GM21526 (cell line): Measurements from ENCODE around the gene BATF.

Experiments
- ATAC-seq: cut with Tn5 transposase; IDR thresholded peaks from one replicate; pipeline ENCODE4 v1.9.1; 2021; ENCODE audit warnings: moderate library complexity; ENCODE audit not compliant: unreplicated experiment, low FRiP score

BATF gene

GRCh38 chr14:75499084-75499875 is 23.0 kb upstream of the BATF start:
- peak; percentile 48 for ATAC-seq

DNA sequence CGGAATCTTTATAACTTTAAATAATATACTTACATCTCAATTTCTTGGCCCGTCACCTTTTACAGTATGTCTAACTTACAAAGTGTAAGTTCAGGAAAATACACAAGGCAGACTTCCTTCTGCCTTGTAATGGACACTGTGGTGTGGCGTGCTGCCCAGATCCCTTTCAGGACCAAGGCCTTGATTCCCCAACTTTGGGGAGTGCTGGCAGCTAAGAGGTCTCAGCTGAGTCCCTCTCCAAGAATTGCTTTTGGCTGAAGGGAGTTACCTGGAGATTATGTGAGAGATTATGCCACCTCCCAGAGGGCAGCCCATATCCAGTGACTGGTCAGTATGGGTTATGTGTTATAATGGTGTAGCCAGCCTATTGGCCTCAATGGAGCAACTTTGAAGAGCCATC is 21.2 kb upstream of the BATF start:
- no peak for ATAC-seq

GRCh38 chr14:75504411-75504810 is 17.9 kb upstream of the BATF start:
- no peak for ATAC-seq

DNA sequence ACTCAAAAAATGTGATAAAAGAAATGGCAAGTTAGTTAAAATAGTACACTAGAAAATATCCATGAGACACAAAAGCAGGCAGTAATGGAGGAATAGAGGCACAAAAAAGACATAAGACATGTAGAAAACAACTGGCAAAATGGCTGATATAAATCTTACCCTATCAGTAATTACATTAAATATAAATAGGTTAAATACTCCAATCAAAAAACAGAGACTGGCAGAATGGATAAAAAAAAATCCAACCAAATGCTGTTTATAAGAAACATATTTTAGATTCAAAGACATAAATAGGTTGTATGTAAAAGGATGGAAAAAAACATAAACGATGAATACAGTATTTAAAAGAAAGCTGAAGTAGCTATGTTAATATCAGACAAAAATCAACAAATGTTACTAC is 15.3 kb upstream of the BATF start:
- ATAC-seq, result no peak

GRCh38 chr14:75510547-75510946 is 11.7 kb upstream of the BATF start:
- ATAC-seq, result no peak

DNA sequence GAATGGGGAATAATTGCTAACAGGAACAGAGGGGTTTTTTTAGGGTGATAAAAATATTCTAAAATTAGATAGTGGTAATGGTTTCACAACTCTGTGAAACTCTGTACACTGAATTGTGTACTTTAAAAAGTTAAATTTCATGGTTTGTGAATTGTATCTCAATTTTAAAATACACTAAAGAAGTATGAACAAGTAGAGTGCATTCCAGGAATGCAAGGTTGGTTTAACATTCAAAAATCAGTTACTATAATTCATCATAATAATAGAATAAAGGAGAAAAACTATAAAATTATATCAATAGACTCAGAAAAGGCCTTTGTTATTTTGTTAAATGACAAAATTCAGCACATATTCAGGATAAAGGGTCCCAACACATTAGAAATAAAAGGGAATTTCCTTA is 11.1 kb upstream of the BATF start:
- ATAC-seq, result no peak

GRCh38 chr14:75513911-75514672 is 8.2 kb upstream of the BATF start:
- no peak for ATAC-seq

GRCh38 chr14:75514673-75515628 is 7.3 kb upstream of the BATF start:
- ATAC-seq, result peak; percentile 40

DNA sequence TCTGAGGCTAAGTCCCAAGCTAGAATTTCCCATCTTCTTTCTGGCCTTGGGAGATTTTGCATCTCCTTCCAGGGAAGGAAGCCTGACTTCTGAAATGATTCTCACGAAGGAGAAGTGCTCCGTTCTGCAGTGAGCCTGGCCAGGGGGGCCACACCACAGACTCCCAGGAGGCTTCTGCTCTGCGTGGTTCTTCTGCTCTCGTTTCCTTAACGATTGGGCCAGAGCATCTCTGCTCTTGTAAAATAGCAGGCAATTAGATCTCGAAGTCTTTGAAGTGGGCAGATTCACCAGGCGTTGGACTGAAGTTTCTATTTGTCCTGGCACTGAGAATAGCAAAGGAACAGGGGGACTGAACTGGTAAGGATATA is 6.7 kb upstream of the BATF start:
- peak; percentile 27 for ATAC-seq

DNA sequence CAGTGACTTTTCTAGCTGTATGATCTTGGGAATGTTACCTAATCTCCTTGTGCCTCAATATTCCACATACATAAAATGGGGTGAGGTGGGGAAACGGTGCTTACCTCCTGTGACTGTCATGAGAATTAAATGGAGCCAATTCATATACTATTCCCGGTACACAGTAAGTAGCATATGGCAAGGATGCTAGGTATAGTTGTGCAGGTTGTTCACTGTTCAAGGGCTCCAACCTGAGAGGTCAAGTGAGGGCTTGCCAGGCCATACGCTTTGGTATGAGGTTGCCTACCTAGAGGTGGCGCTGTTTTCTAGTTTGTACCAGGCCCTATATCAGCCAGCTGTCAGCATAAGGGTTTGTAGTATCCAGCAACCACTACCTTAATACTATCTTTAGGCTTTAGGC is 3.6 kb upstream of the BATF start:
- ATAC-seq, result no peak

DNA sequence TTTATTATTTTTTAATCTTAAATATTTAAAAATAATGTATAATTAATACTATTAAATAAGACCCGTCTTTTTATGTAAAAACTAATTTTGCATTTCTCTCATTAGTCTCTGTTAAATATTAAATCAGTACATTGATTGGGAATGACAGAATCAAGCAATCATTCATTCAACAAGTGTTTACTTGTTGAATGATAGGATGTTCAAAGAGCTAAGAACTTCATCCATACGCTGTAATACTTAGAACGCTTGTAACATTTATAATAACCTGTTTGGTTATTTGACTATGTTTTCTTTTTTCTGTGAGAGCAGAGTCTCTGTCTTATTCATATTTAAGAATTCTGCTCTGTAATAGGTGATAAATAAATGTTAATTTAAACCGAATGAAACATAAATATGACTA is 2.9 kb upstream of the BATF start:
- ATAC-seq, result no peak

GRCh38 chr14:75519826-75520728 is 2.2 kb upstream of the BATF start:
- no peak for ATAC-seq

- ATAC-seq, result no peak
These were observed 1.4 kb upstream of the BATF start for GRCh38 chr14:75520852-75521251.

GRCh38 chr14:75521415-75522199 is 662 bp upstream of the BATF start:
- no peak for ATAC-seq

- ATAC-seq, result no peak
These were observed 682 bp downstream of the BATF start for GRCh38 chr14:75522983-75523318.

DNA sequence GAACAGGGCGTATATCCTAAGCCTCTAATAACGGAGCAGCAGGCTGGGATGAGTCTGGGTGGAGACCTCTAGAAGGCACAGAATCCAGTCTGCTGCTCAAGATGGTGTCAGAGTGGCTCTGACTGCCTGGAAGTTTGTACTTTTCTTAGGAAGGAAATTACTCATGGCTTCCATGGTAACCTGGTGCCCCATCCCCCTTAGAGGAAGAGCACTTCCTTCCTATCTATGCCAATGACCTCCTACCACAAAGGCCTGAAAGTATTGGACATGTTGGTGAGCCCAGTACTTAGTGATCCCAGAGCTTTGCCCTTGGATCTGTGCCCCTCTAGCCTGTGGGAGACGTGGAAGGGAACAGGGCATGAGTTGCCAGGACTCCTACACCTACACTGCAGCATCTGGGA is 1.5 kb downstream of the BATF start:
- no peak for ATAC-seq

DNA sequence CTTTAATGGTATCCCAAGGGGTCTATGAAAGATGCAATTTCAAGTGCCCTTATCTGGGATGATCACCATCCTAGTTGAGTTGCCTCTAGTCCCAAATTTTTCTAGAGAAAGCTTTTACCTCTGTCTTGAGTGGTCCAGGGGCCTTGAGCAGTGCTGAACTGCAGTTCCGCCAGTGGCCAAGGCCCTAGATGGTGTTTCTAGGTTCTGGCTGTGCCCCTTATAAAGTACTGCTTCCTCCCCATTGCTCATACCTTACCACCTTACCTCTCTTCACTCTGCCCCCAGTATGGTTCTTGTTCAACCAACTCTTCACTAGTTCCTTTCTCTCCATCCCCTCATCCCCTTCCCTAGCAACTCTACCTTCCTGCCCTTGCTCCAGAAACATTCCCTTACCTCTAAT is 3.7 kb downstream of the BATF start:
- ATAC-seq, result no peak

- ATAC-seq, result no peak
These were observed 5.3 kb downstream of the BATF start for GRCh38 chr14:75527449-75528163.

- ATAC-seq, result no peak
These were observed 9.0 kb downstream of the BATF start for GRCh38 chr14:75531256-75531655.
